Vagina (tissue), 2 donors: ENCODE results near the gene PRKCE.

Experiments
- CTCF ChIP-seq, 3 experiments: fragments of 450-650 bp in 2 of 3; fragments of 200-600 bp in 1 of 3; sonication (generic) in 1 of 3; IDR thresholded peaks; one replicate each; pipeline ENCODE4 v1.5.1; 2017 to 2019; ENCODE audit warnings: antibody characterized with exemption in 3 of 3, mild to moderate bottlenecking in 2 of 3, moderate library complexity in 2 of 3
- POLR2A ChIP-seq, 2 donors: fragments of 450-650 bp; IDR thresholded peaks; one replicate each; pipeline ENCODE4 v1.6.1; 2017; ENCODE audit warnings: antibody characterized with exemption in 2 of 2, mild to moderate bottlenecking in 2 of 2, moderate library complexity in 2 of 2
- POLR2AphosphoS5 ChIP-seq, 2 donors: sonication (generic); formaldehyde crosslinking; IDR thresholded peaks; one replicate each; pipeline ENCODE4 v1.9.0; 2017; ENCODE audit warnings: antibody characterized with exemption in 2 of 2, mild to moderate bottlenecking in 2 of 2, low read depth in 1 of 2; ENCODE audit not compliant: insufficient read depth in 1 of 2

- TF ChIP-seq CTCF (IDR thresholded peaks at IDR 0.05) (no peak), POLR2A (IDR thresholded peaks at IDR 0.05) (no peak), POLR2AphosphoS5 (IDR thresholded peaks at IDR 0.05; ENCODE audit: insufficient read depth in 1 of 2, low read depth in 1 of 2) (no peak)
These were observed 292.0 kb downstream of the PRKCE start for GRCh38 chr2:45943219-45944044.
